Mesenchymal stem cell (in vitro differentiated cells and primary cell): ENCODE results near the gene ZNF341.

Experiments
- DNase-seq: peaks from one replicate; pipeline ENCODE4 v3.0.0-alpha.2; 2013
- H2AFZ ChIP-seq: one replicate; pipeline ENCODE4 v1.6.1; 2013; ENCODE audit warnings: low read depth, mild to moderate bottlenecking, control low read depth, inconsistent platforms, low read length, moderate library complexity
- H2AK5ac ChIP-seq: 2 replicates; pipeline ENCODE4 v1.6.1; 2013; ENCODE audit warnings: low read length, moderate library complexity, mild to moderate bottlenecking, inconsistent platforms; ENCODE audit not compliant: severe bottlenecking
- H2BK120ac ChIP-seq: one replicate; pipeline ENCODE4 v1.6.1; 2013; ENCODE audit warnings: low read depth, mild to moderate bottlenecking, inconsistent platforms, low read length, moderate library complexity
- H2BK12ac ChIP-seq, 2 experiments: one replicate each; pipeline ENCODE4 v1.6.1; 2013; ENCODE audit warnings: inconsistent platforms in 2 of 2, low read length in 2 of 2, mild to moderate bottlenecking in 2 of 2, moderate library complexity in 2 of 2, control low read depth in 1 of 2
- H2BK15ac ChIP-seq: one replicate; pipeline ENCODE4 v1.6.1; 2013; ENCODE audit warnings: mild to moderate bottlenecking, low read depth, inconsistent platforms; ENCODE audit not compliant: poor library complexity, severe bottlenecking
- H2BK5ac ChIP-seq: 2 replicates; pipeline ENCODE4 v1.6.1; 2013; ENCODE audit warnings: low read depth, mild to moderate bottlenecking, low read length, control low read depth, inconsistent platforms; ENCODE audit not compliant: poor library complexity, severe bottlenecking
- H3K14ac ChIP-seq, 2 experiments: one replicate each; pipeline ENCODE4 v1.6.1; 2013; ENCODE audit warnings: inconsistent platforms in 2 of 2, low read length in 2 of 2, control low read depth in 1 of 2, mild to moderate bottlenecking in 1 of 2, moderate library complexity in 1 of 2
- H3K18ac ChIP-seq, 2 experiments: one replicate each; pipeline ENCODE4 v1.6.1; 2013; ENCODE audit warnings: inconsistent platforms in 2 of 2, low read length in 2 of 2, control low read depth in 1 of 2, low read depth in 1 of 2, mild to moderate bottlenecking in 1 of 2
- H3K23ac ChIP-seq, 2 experiments: one replicate each; pipeline ENCODE4 v1.6.1; 2013; ENCODE audit warnings: inconsistent platforms in 2 of 2, low read length in 2 of 2, mild to moderate bottlenecking in 2 of 2, moderate library complexity in 2 of 2, control low read depth in 1 of 2
- H3K27ac ChIP-seq: 2 replicates; pipeline ENCODE4 v1.5.1; 2013; ENCODE audit warnings: mild to moderate bottlenecking, moderate library complexity, low read length, control low read depth, inconsistent platforms; ENCODE audit not compliant: poor library complexity, severe bottlenecking
- H3K27me3 ChIP-seq, 2 experiments: 2 replicates each; pipeline versions ENCODE4 v1.6.1 to v1.7.0; 2013; ENCODE audit warnings: low read length in 2 of 2, mild to moderate bottlenecking in 2 of 2, moderate library complexity in 2 of 2, control low read depth in 1 of 2, inconsistent platforms in 1 of 2; ENCODE audit not compliant: control insufficient read depth in 1 of 2, insufficient read depth in 1 of 2
- H3K36me3 ChIP-seq, 2 experiments: 2 replicates each; pipeline versions ENCODE4 v1.6.1 to v1.7.0; 2013; ENCODE audit warnings: low read length in 2 of 2, control low read depth in 1 of 2, inconsistent platforms in 1 of 2, low read depth in 1 of 2, mild to moderate bottlenecking in 1 of 2; ENCODE audit not compliant: insufficient read depth in 2 of 2, control insufficient read depth in 1 of 2
- H3K4ac ChIP-seq, 2 experiments: one replicate each; pipeline ENCODE4 v1.6.1; 2013; ENCODE audit warnings: inconsistent platforms in 2 of 2, low read length in 2 of 2, mild to moderate bottlenecking in 2 of 2, moderate library complexity in 2 of 2, control low read depth in 1 of 2, low read depth in 1 of 2
- H3K4me1 ChIP-seq: 2 replicates; pipeline ENCODE4 v1.6.1; 2013; ENCODE audit warnings: low read depth, low read length, control low read depth; ENCODE audit not compliant: control insufficient read depth, insufficient read depth
- H3K4me2 ChIP-seq: 2 replicates; pipeline ENCODE4 v1.6.1; 2013; ENCODE audit warnings: low read length, mild to moderate bottlenecking, inconsistent platforms; ENCODE audit not compliant: poor library complexity, severe bottlenecking
- H3K4me3 ChIP-seq, 2 experiments: 2 replicates each; pipeline versions ENCODE4 v1.5.1 to v1.7.0; 2013; ENCODE audit warnings: low read length in 2 of 2, mild to moderate bottlenecking in 2 of 2, control low read depth in 1 of 2, low read depth in 1 of 2; ENCODE audit not compliant: insufficient read depth in 1 of 2
- H3K79me1 ChIP-seq: replicated peaks from 2 replicates; pipeline ENCODE4 v1.6.1; 2013; ENCODE audit warnings: mild to moderate bottlenecking, control low read depth, low read length, inconsistent platforms; ENCODE audit not compliant: poor library complexity, severe bottlenecking
- H3K9ac ChIP-seq: 2 replicates; pipeline ENCODE4 v1.7.0; 2013; ENCODE audit warnings: mild to moderate bottlenecking, low read length, moderate library complexity
- H3K9me3 ChIP-seq: 2 replicates; pipeline ENCODE4 v1.7.0; 2013; ENCODE audit warnings: mild to moderate bottlenecking, low read length; ENCODE audit not compliant: control insufficient read depth
- H4K8ac ChIP-seq: one replicate; pipeline ENCODE4 v1.6.1; 2013; ENCODE audit warnings: inconsistent platforms, mild to moderate bottlenecking, low read length, moderate library complexity
- H4K91ac ChIP-seq: one replicate; pipeline ENCODE4 v1.6.1; 2013; ENCODE audit warnings: mild to moderate bottlenecking, low read length, inconsistent platforms
- WGBS: methylation state at CpG from one replicate; pipeline ENCODE4 v1.1.7; 2013; ENCODE audit warnings: mixed read lengths; 5-methylcytosine and 5-hydroxymethylcytosine counted together

The ZNF341 gene

DNA sequence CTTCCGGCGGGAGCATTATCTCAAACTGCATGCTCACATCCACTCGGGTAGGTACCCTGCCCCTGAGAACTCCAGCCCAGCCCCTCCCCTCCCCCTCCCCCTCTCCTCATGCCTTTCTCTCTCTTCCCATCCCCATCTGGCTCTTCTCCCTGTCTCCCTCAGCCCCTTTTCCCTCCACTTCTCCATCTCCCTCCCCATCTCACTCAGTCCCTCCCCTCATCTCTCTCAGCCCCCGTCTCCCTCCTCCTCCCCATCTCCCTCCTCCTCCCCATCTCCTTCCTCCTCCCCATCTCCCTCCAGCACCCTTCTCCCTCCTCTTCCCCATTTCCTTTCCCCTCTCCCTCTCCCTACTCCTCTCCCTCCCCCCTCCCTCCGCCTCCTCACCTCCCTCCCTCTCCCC, 52.0 kb downstream of the ZNF341 start:
- Histone ChIP-seq H3K4me1 (peaks cover 5% of the 10 kb centered on the region), H2AFZ (no peak overlapping the region), H3K4me3 (no peak overlapping the region), H3K9me3 (no peaks in the 10 kb centered on the region), H2AK5ac (no peak overlapping the region), H3K23ac (no peak overlapping the region), H3K36me3 (peaks cover 5 to 11% of the 10 kb centered on the region in 2 experiments), H3K4me2 (no peak overlapping the region), H3K14ac (no peak overlapping the region), H3K79me1 (no peaks in the 10 kb centered on the region), H2BK12ac (no peak overlapping the region), H3K27me3 (no peaks in the 10 kb centered on the region), H2BK15ac (no peak overlapping the region), H3K18ac (no peak overlapping the region), H4K91ac (no peak overlapping the region), H2BK120ac (no peak overlapping the region), H3K4ac (no peak overlapping the region), H3K27ac (no peak overlapping the region), H2BK5ac (no peak overlapping the region), H4K8ac (no peak overlapping the region), H3K9ac (no peak overlapping the region)
- WGBS = 84% methylated on average over 4 of the region's 5 CpGs
- no peak for DNase-seq

DNA sequence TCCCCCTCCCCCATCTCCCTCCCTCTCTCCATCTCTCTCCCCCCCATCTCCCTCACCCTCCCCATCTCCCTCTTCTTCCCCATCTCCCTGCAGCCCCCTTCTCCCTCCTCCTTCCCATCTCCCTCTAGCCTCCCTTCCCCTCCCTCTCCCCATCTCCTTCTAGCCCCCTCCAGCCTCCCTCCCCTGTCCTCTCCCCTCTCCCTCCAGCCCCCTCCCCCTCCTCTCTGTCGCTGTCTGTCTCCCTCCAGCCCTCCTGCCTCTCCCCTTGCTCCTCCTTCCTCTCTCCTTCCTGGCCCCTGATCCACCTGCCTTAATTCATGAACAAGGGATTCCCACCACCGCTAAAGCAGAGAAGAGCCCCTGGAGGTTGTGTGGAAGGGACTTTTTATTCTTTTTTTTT, 52.4 kb downstream of the ZNF341 start:
- Histone ChIP-seq H3K36me3 (peaks cover 5 to 11% of the 10 kb centered on the region in 2 experiments), H3K4me3 (no peak overlapping the region), H3K18ac (no peak overlapping the region), H3K4me2 (no peak overlapping the region), H2BK12ac (no peak overlapping the region), H2AK5ac (no peak overlapping the region), H3K14ac (no peak overlapping the region), H2BK120ac (no peak overlapping the region), H3K23ac (no peak overlapping the region), H3K27me3 (no peaks in the 10 kb centered on the region), H3K4ac (no peak overlapping the region), H4K91ac (no peak overlapping the region), H2BK5ac (no peak overlapping the region), H4K8ac (no peak overlapping the region), H3K79me1 (no peaks in the 10 kb centered on the region), H3K9ac (no peak overlapping the region), H3K4me1 (peaks cover 8% of the 10 kb centered on the region), H3K9me3 (no peaks in the 10 kb centered on the region), H3K27ac (no peak overlapping the region), H2BK15ac (no peak overlapping the region), H2AFZ (no peak overlapping the region)
- 100% methylated on average over 1 of the region's 2 CpGs for WGBS
- no peak for DNase-seq

DNA sequence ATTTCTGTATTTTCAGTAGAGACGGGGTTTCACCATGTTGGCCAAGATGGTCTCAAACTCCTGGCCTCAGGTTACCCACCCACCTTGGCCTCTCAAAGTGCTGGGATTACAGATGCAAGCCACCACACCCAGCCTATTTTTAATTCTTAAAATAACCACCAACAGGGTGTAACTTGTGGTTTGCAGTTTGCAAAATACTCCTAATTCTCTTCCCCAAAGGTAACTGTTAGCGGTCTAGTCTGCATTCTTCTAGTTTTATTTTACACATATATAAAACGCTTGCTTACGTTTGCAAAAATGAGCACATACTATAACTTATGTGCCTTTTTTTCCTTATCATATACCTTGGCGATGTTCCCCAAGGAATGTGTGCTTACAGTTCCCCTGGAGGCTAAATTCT, 53.7 kb downstream of the ZNF341 start:
- Histone ChIP-seq H2BK5ac (no peak overlapping the region), H3K4ac (no peak overlapping the region), H3K14ac (no peak overlapping the region), H2BK15ac (no peak overlapping the region), H3K79me1 (no peaks in the 10 kb centered on the region), H4K91ac (no peak overlapping the region), H3K4me3 (no peak overlapping the region), H2BK120ac (no peak overlapping the region), H3K27me3 (no peaks in the 10 kb centered on the region), H3K9me3 (no peaks in the 10 kb centered on the region), H2AFZ (no peak overlapping the region), H2BK12ac (no peak overlapping the region), H3K23ac (no peak overlapping the region), H3K4me2 (no peak overlapping the region), H4K8ac (no peak overlapping the region), H3K36me3 (peaks cover 5 to 11% of the 10 kb centered on the region in 2 experiments), H3K4me1 (peaks cover 15% of the 10 kb centered on the region), H2AK5ac (no peak overlapping the region), H3K9ac (no peak overlapping the region), H3K27ac (no peak overlapping the region), H3K18ac (no peak overlapping the region)
- WGBS = 95% methylated on average over 5 of the region's 5 CpGs
- DNase-seq = no peak

DNA sequence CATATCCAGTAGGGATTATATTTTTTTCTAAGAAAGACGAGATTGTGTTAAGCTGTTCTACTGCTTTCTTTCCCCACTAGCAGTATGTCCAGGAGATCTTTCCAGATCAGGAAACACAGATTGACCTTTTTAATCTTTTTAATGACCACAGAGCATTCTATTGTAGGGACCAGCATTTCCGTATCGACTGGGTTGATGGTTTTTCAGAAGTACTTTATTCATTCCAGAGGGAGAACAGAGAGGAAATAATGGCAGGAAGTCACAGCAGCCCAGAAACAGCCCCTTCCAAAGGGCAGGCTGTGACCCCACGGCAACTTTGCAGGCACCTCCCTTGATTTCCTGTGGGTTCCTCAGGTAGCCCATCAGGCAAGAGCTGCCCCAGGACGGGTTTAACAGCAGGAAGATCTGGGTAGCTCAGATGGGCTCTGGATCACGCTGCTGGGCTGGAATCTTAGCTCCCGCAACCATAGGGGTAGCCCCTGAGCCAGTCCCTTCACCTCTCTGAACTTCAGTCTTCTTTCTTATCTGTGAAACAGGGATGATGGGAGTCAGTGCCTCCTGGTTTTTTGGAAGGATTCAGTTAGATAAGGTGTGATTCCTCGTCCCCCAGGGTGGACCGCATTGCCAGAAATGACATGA, 55.6 kb downstream of the ZNF341 start:
- H3K23ac ChIP-seq = no peak overlapping the region
- no peak overlapping the region for H2AFZ ChIP-seq
- no peak overlapping the region for H3K4me3 ChIP-seq
- H3K36me3 ChIP-seq = peaks cover 3 to 14% of the 10 kb centered on the region in 2 experiments
- no peak overlapping the region for H3K27ac ChIP-seq
- H3K9ac ChIP-seq = no peak overlapping the region
- H3K4me1 ChIP-seq = peaks cover 15% of the 10 kb centered on the region
- no peak overlapping the region for H2BK120ac ChIP-seq
- no peak overlapping the region for H4K91ac ChIP-seq
- H2BK5ac ChIP-seq = no peak overlapping the region
- no peak overlapping the region for H3K4me2 ChIP-seq
- no peak overlapping the region for H2AK5ac ChIP-seq
- H4K8ac ChIP-seq = no peak overlapping the region
- no peaks in the 10 kb centered on the region for H3K27me3 ChIP-seq
- H3K18ac ChIP-seq = no peak overlapping the region
- H2BK12ac ChIP-seq = peak overlapping the region in 1 of 2 experiments; percentile 7
- no peak for DNase-seq
- no peaks in the 10 kb centered on the region for H3K9me3 ChIP-seq
- no peak overlapping the region for H3K14ac ChIP-seq
- H3K79me1 ChIP-seq = no peaks in the 10 kb centered on the region
- no peak overlapping the region for H3K4ac ChIP-seq
- 56% methylated on average over 8 of the region's 9 CpGs for WGBS
- no peak overlapping the region for H2BK15ac ChIP-seq
